ENCODE measurements around the gene GHRHR. TPM values are rescaled to one million over a fixed set of nuclear protein-coding genes. Genes with fewer than 3 reads are reported as not detected.

The GHRHR gene
- total and polyA plus RNA-seq, 9 of the 15 experiments (the other 6 are each of a cell fraction or from before 2014, with no cell fraction given): not detected

DNA sequence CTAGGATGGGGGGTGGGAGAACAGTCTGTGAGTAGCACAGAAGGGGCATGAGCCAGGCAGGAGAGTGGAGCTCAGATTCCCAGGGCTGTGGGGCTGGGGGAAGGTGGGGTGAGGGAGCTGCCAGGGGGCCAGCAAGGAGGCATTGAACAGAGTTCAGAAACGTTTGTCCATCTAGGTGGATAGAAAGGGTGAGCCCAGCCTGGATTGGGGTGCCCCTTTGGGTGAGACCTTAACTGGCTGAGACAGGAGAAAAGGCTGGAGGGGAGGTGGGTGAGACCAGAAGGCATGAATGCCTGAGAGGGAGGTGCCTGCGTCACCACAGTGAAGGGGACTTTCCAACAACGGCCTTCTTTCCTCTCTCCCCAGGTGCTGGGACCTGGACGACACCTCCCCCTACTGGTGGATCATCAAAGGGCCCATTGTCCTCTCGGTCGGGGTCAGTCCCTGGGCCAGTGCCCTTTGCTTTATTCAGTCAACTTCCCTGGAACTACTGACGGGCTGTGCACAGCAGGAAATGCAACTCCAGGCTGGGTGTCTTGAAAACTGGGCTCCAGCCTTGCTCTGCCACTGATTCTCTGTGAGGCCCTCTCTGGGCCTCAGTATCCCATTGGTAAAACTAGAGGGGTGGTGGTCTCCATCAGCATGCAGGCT is 11.0 kb downstream of the GHRHR start:
- Histone ChIP-seq H4K20me1 (replicated peaks; ENCODE audit: control insufficient read depth, insufficient read depth, low read length) (no peaks in the 10 kb centered on the region), H3K9me1 (ENCODE audit: control insufficient read depth, insufficient read depth, low read length) (no peaks in the 10 kb centered on the region), H3K36me3 (ENCODE audit: control insufficient read depth, insufficient read depth, low read length) (no peaks in the 10 kb centered on the region), H3K4me1 (replicated peaks in 1 of 2; ENCODE audit: control insufficient read depth in 2 of 2, insufficient read depth in 2 of 2, low read length in 2 of 2) (peaks cover 3 to 19% of the 10 kb centered on the region in 2 experiments; a peak in 4 of 5 replicates), H3K4me3 (no peak overlapping the region), H3K9ac (ENCODE audit: insufficient read depth in 1 of 2, low read depth in 2 of 2, low read length in 2 of 2) (peak overlapping the region in 1 of 2 experiments; percentile 14; a peak in 2 of 4 replicates), H3K79me2 (ENCODE audit: control insufficient read depth, insufficient read depth, low read length) (no peaks in the 10 kb centered on the region), H3K4me2 (ENCODE audit: insufficient read depth, low read length) (no peak overlapping the region), H3K9me3 (replicated peaks; ENCODE audit: control insufficient read depth, insufficient read depth, low read depth, low read length) (no peaks in the 10 kb centered on the region), H3K27me3 (ENCODE audit: control insufficient read depth in 2 of 2, insufficient read depth in 2 of 2, low read length in 2 of 2) (peaks cover 13 to 28% of the 10 kb centered on the region in 2 experiments; a peak in 4 of 5 replicates), H2AFZ (ENCODE audit: low read depth, low read length) (peak overlapping the region; percentile 70), H3K27ac (ENCODE audit: extremely low read depth, low read depth, low read length) (no peak overlapping the region)
- peak; percentile 82 to 86 (median 84) for DNase-seq (ENCODE audit: extremely low read depth in 1 of 4, low spot score in 3 of 4)
- in situ Hi-C loops (cut with MboI) (loop anchor here (5.0 kb wide), 3 partner anchors 82 to 232 kb away; no protein-coding TSS in a partner anchor), intact Hi-C loops (cut with micrococcal nuclease) (loop anchor here (1.0 to 10.0 kb wide), 4 partner anchors 36 to 231 kb away; no protein-coding TSS in a partner anchor)
- CTCF ChIA-PET (ENCODE audit: low intra/inter-chr PET ratio): interaction anchor here (0.6 to 1.8 kb wide), 5 partner anchors 22 to 234 kb away, joined by 3 to 16 read pairs (median 5); no protein-coding TSS in a partner anchor
- FAIRE-seq: peak; percentile 93
- 8% methylated on average over 5 of the region's 7 CpGs for WGBS (ENCODE audit: insufficient coverage, low coverage, missing lambda C conversion rate)
- peak; percentile 97 for ATAC-seq
- POLR2A ChIA-PET: interaction anchor here (0.6 kb wide), 1 partner anchor 281 kb away, joined by 3 read pairs; no protein-coding TSS in a partner anchor
- no TSS peak for BruUV-seq (replicated peaks)
- TF ChIP-seq NFATC3 (IDR thresholded peaks at IDR 0.05) (no peak), STAG1 (CRISPR knock-in tag; IDR thresholded peaks at IDR 0.05; ENCODE audit: borderline replicate concordance) (peak; percentile 89), ATF7 (IDR thresholded peaks at IDR 0.05) (peak; percentile 30; the same call in 1 of the 2 replicates)
- TF ChIP-seq, protein P1, sequence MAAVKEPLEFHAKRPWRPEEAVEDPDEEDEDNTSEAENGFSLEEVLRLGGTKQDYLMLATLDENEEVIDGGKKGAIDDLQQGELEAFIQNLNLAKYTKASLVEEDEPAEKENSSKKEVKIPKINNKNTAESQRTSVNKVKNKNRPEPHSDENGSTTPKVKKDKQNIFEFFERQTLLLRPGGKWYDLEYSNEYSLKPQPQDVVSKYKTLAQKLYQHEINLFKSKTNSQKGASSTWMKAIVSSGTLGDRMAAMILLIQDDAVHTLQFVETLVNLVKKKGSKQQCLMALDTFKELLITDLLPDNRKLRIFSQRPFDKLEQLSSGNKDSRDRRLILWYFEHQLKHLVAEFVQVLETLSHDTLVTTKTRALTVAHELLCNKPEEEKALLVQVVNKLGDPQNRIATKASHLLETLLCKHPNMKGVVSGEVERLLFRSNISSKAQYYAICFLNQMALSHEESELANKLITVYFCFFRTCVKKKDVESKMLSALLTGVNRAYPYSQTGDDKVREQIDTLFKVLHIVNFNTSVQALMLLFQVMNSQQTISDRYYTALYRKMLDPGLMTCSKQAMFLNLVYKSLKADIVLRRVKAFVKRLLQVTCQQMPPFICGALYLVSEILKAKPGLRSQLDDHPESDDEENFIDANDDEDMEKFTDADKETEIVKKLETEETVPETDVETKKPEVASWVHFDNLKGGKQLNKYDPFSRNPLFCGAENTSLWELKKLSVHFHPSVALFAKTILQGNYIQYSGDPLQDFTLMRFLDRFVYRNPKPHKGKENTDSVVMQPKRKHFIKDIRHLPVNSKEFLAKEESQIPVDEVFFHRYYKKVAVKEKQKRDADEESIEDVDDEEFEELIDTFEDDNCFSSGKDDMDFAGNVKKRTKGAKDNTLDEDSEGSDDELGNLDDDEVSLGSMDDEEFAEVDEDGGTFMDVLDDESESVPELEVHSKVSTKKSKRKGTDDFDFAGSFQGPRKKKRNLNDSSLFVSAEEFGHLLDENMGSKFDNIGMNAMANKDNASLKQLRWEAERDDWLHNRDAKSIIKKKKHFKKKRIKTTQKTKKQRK (IDR thresholded peaks at IDR 0.05; ENCODE audit: borderline replicate concordance, low read depth, low read length): no peak
- TF ChIP-seq, protein P2, sequence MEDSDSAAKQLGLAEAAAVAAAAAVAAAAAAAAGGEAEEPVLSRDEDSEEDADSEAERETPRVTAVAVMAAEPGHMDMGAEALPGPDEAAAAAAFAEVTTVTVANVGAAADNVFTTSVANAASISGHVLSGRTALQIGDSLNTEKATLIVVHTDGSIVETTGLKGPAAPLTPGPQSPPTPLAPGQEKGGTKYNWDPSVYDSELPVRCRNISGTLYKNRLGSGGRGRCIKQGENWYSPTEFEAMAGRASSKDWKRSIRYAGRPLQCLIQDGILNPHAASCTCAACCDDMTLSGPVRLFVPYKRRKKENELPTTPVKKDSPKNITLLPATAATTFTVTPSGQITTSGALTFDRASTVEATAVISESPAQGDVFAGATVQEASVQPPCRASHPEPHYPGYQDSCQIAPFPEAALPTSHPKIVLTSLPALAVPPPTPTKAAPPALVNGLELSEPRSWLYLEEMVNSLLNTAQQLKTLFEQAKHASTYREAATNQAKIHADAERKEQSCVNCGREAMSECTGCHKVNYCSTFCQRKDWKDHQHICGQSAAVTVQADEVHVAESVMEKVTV (CRISPR knock-in tag; IDR thresholded peaks at IDR 0.05): peak; percentile 66
- TF ChIP-seq, protein P3, sequence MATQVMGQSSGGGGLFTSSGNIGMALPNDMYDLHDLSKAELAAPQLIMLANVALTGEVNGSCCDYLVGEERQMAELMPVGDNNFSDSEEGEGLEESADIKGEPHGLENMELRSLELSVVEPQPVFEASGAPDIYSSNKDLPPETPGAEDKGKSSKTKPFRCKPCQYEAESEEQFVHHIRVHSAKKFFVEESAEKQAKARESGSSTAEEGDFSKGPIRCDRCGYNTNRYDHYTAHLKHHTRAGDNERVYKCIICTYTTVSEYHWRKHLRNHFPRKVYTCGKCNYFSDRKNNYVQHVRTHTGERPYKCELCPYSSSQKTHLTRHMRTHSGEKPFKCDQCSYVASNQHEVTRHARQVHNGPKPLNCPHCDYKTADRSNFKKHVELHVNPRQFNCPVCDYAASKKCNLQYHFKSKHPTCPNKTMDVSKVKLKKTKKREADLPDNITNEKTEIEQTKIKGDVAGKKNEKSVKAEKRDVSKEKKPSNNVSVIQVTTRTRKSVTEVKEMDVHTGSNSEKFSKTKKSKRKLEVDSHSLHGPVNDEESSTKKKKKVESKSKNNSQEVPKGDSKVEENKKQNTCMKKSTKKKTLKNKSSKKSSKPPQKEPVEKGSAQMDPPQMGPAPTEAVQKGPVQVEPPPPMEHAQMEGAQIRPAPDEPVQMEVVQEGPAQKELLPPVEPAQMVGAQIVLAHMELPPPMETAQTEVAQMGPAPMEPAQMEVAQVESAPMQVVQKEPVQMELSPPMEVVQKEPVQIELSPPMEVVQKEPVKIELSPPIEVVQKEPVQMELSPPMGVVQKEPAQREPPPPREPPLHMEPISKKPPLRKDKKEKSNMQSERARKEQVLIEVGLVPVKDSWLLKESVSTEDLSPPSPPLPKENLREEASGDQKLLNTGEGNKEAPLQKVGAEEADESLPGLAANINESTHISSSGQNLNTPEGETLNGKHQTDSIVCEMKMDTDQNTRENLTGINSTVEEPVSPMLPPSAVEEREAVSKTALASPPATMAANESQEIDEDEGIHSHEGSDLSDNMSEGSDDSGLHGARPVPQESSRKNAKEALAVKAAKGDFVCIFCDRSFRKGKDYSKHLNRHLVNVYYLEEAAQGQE (IDR thresholded peaks at IDR 0.05; ENCODE audit: borderline replicate concordance): peak; percentile 89
- TF ChIP-seq, protein P3 (CRISPR knock-in tag; IDR thresholded peaks at IDR 0.05; ENCODE audit: low read depth): no peak

Measured in K562 (cell line).